ENCODE data around the gene C19orf25.

Gene C19orf25

DNA sequence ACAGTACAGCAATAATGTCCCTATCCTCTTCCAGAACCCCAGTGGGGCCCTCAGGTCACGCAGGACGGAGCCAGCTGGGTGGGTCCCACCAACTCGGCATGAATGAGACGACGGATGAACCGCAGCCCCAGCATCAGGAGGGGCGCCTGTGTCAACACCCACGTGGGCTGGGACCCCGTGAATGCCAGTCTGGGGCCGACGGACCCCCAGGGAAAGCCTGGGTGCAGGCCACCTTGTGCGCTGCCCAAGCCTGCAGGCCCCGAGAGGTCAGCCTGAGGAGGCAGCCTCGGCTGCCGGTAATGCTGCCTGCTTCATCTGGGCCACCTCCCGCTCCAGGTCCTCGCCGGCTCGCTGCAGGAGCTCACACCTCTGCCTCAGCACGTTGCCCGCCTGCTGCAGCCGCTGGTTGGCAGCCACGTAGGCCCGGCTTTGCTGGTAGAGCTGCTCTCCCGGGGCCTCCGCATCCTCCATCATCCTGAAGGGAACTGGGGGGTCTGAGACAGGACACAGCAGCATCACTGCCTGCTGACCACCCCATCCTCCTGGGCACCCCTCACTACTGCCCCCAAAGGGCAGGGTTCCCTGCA, 4.2 kb downstream of the C19orf25 start:
- no peak for DNase-seq

DNA sequence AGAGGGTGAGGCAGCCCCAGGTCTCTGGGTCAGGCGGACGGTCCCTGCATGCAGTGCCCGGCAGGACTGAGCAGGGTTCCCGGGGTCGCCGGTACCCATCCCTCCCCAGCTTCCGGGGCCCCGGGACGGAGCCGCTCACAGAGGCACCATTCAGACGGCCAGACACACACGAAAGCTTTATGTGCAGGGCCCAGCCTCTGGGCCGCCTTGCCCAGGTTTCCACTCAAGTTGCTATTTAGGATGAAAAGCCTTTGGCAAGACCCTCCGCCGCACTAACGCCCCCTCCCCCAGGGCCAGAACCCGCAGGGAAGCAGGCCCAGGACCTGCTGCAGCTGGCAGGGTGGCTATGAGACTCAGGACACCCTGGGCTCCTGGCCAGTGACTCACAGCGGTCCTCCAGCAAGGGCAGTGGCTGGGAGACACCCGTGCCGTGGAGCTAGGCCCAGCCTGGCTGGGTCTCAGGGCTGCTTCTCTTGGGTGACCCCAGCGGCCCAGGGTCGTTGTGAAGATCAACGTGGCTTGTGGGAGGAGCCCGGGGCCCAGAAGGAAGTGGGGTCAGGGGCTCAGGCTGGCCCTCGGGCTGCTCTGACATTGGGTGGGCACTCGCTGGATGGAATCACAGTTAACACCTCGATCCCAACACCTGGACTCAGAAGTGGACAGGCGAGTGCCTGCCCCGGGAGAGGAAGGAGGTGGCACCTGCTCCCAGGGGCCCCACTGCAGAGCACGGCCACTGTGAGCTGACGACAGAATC, 4.8 kb downstream of the C19orf25 start:
- DNase-seq = no peak

DNA sequence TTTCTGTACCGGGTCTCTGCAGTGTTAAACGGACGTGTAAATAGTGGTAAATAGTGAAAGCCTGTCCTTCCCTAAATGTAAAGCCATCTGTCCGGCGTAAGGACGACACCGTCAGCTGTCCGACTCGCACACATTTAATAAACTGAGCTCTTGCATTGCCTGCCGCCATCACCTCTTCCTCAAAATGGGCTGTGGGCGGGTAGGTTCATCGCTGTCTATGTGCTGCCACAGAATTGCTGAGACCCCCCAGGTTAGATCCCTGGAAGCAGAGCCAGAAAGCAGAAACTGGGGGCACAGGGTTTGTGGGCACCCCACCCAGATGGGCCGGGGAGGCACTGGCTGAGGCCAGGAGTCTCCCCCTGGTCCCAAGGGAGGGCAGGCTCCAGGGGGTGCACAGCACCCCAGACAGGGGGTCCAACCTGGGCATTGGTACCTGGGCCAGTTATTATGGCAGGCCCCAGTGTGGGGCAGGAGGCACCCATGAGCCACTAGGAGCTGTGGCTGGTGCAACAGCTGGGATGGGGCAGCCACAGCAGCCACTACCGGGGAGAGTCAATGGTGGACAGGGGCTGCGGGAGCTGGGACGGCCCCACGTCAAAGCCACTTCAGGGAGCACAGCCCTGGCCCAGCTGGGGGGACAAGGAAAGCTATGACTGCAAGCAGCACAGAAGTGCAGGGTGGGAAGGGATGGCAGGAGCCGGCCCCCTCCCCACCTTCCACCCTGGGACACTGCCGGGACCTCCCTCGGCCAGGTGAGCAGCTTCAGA, 5.7 kb downstream of the C19orf25 start:
- DNase-seq = no peak

DNA sequence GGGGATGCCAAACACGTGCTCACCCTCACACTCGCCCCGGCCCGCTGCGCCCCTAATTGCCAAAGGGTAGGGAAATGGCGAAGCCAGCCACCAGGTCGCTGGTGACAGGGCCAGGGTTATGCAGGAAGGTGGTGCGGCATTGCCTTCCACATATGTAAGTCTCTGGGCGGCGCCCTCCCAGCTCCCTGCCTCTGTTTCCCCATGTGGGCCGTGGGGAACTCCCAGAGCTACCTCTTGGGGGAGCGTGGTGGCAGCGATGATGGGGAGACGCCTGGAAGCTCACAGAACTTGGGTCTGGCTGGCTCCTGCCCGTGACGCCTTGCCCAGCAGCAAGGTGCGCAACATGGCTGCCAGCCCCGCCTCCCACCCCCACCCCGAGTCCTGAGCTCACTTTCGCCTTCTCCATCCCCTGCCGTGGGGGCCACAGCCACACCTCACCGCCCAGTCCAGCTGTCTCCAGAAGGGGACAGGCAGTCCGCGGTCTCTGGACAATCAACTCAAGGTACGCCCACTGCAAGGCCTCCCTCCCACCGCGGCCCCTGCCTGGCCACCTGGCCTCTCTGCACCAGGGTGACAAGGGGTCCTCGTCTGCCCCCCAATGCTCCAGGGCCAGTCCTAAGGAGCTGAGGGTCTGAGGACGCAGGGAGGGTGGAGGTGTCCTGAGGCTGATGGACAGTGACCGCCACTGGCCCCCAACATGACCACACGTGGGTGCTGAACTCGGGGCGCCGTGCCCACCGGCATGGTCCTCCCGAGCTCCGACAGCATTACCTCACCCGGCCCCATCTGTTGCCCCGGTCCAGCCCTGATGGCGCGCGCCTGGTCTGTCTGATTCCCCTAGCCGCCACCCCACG, 6.6 kb downstream of the C19orf25 start:
- no peak for DNase-seq

DNA sequence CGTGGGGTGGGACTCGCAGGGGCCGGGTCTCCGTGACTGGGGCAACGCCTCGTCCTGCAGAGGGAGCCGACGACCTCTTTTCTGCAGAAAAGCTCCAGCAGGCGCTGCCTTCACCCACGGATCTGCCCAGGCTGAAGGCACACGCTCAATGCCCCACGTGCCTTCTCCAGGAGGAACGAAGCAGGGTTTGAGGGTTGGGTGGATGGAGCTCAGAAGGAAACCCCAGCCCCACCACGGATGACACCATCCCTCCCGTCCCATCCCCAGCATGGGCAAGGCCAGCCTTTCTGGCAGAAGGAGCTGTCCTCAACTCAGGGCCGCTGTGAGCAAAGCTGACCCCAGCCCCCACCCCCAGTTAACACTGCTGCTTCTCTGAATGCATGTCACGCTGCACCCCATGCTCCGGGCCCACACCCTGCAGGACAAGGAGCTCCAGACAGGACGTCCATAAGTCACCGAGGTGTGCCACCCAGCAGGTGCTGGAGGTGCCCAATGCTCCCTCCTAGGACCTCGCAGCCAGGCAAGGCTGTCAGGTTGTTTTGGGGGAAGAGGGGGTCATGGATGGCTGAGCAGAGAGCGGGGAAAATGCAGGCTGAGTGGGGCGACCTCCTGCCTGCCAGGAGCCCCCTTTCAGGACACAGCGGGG, 7.4 kb downstream of the C19orf25 start:
- DNase-seq = no peak

DNA sequence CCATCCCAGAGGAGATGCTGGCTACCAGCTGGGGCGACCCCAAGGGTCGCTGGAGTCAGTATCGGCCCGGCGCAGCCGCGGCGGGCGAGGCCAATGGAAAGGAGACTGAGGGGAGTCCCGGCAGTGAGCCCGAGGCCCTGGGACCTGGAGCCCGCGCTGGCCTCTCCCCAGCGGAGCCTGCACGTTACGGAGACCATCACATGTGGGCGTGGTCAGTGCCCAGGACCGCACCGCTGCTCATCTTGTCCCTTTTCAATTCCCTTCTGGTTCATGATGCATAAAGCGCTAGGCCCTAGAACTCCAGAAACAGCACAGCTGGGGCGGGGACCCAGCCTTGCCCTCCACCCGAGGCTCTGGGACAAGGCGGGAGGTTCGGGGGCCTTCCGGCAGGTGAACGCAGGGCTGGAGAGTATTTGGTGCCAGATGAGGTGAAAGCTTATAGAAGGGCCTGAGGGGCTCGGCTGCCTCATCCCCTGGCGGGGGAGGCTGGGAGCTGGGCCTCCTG, 8.0 kb downstream of the C19orf25 start:
- DNase-seq = no peak

DNA sequence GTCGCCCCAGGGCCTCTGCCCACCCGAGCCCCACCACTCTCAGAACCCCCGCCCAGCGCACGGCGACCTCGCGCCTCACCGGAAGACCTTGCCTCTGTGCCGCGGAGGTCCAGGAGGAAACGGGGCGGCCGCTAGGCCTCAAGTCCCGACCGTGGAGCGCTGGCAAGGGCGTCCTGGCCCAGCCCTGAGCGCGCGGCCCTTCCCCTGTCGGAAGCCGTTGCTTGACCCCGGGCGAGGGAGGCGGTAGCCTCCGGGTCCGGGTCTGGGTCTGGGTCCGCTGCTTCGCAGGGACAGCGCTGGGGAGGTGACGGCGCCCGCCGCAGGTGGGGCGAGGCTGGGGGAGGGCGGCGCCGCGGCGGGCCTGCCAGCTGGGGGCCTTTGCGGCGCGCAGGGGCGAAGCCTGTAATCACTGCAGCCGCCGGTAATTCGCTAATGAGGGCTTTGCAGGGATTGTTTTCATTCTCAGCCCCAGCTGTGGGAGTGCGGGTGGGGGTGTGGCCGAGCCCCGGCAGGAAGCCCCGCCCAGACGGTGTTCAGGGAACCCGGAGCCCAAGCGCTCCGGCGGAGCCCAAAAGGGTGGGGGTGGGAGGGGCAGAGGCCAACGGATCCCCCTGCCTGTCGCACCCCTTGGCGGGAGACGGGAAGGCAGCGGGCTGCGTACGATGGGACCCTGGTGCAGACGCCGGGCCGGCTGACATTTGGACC, 8.6 kb downstream of the C19orf25 start:
- peak; percentile 62 for DNase-seq

DNA sequence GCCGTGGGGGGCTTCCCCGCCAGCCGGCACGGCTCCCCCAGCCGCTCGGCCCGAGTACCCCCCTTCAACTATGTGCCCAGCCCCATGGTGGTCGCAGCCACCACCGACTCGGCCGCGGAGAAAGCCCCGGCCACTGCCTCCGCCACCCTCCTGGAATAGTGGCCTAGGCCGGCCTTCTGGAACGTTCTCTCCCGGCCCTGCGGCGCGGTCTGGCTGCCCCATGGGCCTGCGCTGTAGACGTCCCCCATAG, 9.0 kb downstream of the C19orf25 start:
- DNase-seq = no peak

DNA sequence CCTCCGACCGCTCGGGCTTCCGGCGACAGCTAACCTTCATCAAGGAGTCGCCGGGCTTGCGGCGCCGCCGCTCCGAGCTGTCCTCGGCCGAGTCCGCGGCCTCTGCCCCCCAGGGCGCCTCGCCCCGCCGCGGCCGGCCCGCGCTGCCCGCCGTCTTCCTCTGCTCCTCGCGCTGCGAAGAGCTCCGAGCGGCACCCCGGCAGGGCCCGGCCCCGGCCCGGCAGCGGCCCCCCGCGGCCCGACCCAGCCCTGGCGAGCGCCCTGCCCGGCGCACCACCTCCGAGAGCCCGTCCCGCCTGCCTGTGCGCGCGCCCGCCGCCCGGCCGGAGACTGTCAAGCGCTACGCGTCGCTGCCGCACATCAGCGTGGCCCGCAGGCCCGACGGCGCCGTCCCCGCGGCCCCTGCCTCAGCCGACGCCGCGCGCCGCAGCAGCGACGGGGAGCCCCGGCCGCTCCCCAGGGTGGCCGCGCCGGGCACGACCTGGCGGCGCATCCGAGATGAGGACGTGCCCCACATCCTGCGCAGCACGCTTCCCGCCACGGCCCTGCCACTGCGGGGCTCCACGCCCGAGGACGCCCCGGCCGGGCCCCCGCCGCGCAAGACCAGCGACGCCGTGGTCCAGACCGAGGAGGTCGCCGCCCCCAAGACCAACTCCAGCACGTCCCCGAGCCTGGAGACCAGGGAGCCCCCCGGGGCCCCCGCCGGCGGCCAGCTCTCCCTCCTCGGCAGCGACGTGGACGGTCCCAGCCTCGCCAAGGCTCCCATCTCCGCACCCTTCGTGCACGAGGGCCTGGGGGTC, 9.6 kb downstream of the C19orf25 start:
- no peak for DNase-seq

DNA sequence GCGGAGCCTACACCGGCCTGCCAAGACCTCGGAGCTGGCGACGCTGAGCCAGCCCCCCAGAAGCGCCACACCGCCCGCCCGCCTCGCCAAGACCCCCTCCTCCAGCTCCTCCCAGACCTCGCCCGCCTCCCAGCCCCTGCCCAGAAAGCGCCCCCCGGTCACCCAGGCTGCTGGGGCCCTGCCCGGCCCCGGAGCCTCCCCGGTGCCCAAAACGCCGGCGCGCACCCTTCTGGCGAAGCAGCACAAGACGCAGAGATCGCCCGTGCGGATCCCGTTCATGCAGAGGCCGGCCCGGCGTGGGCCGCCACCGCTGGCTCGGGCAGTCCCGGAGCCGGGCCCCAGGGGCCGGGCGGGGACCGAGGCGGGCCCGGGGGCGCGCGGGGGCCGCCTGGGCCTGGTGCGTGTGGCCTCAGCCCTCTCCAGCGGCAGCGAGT, 10.2 kb downstream of the C19orf25 start:
- no peak for DNase-seq

DNA sequence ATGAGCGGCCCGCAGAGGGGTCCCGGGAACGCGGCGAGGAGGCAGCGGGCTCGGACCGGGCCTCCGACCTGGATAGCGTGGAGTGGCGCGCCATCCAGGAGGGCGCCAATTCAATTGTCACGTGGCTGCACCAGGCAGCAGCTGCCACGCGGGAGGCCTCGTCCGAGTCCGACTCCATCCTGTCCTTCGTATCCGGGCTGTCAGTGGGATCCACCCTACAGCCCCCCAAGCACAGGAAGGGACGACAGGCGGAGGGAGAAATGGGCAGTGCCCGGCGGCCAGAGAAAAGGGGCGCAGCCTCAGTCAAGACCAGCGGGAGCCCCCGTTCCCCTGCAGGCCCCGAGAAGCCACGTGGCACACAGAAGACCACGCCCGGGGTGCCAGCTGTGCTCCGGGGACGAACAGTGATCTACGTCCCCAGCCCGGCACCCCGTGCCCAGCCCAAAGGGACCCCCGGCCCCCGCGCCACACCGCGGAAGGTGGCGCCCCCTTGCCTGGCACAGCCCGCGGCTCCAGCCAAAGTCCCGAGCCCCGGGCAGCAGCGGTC, 10.7 kb downstream of the C19orf25 start:
- no peak for DNase-seq

DNA sequence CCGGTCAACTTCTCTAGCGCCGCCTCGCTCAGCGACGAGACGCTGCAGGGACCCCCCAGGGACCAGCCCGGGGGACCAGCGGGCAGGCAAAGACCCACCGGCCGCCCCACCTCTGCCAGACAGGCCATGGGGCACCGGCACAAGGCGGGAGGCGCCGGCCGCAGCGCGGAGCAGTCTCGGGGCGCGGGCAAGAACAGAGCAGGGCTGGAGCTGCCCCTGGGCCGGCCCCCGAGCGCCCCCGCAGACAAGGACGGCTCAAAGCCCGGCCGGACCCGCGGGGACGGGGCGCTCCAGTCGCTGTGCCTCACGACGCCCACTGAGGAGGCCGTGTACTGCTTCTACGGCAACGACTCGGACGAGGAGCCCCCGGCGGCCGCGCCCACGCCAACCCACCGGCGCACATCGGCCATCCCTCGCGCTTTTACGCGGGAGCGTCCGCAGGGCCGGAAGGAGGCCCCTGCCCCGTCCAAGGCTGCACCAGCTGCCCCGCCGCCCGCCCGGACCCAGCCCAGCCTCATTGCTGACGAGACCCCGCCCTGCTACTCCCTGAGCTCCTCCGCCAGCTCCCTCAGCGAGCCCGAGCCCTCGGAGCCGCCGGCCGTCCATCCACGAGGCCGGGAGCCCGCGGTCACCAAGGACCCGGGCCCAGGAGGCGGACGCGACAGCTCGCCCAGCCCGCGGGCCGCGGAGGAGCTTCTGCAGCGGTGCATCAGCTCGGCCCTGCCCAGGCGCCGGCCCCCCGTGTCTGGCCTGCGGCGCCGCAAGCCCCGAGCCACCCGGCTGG, 11.3 kb downstream of the C19orf25 start:
- DNase-seq = no peak

DNA sequence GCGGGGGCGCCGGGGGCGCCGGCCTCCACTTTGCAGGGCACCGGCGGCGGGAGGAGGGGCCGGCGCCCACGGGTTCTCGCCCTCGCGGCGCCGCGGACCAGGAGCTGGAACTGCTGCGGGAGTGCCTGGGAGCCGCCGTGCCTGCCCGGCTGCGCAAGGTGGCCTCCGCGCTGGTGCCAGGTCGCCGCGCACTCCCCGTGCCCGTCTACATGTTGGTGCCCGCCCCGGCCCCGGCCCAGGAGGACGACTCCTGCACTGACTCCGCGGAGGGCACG, 11.9 kb downstream of the C19orf25 start:
- DNase-seq = no peak

DNA sequence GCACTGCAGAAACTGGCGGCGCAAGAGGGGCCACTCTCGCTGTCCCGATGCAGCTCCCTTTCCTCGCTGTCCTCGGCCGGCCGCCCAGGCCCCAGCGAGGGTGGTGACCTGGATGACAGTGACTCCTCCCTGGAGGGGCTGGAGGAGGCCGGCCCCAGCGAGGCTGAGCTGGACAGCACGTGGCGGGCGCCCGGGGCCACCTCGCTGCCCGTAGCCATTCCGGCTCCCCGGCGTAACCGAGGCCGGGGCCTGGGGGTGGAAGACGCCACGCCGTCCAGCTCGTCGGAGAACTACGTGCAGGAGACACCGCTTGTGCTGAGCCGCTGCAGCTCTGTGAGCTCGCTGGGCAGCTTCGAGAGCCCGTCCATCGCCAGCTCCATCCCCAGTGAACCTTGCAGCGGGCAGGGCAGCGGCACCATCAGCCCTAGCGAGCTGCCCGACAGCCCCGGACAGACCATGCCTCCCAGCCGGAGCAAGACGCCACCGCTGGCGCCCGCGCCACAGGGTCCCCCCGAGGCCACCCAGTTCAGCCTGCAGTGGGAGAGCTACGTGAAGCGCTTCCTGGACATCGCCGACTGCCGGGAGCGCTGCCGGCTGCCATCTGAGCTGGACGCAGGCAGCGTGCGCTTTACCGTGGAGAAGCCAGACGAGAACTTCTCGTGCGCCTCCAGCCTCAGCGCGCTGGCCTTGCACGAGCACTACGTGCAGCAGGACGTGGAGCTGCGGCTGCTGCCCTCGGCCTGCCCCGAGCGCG, 12.4 kb downstream of the C19orf25 start:
- no peak for DNase-seq

DNA sequence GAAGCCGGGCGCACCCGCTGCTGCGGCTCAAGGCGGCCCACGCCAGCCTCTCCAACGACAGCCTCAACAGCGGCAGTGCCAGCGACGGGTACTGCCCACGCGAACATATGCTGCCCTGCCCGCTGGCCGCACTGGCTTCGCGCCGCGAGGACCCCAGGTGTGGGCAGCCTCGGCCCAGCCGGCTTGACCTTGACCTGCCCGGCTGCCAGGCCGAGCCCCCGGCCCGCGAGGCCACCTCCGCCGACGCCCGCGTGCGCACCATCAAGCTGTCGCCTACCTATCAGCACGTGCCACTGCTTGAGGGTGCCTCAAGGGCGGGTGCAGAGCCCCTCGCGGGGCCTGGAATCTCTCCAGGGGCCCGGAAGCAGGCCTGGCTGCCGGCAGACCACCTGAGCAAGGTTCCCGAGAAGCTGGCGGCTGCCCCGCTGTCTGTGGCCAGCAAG, 13.0 kb downstream of the C19orf25 start:
- DNase-seq = no peak

DNA sequence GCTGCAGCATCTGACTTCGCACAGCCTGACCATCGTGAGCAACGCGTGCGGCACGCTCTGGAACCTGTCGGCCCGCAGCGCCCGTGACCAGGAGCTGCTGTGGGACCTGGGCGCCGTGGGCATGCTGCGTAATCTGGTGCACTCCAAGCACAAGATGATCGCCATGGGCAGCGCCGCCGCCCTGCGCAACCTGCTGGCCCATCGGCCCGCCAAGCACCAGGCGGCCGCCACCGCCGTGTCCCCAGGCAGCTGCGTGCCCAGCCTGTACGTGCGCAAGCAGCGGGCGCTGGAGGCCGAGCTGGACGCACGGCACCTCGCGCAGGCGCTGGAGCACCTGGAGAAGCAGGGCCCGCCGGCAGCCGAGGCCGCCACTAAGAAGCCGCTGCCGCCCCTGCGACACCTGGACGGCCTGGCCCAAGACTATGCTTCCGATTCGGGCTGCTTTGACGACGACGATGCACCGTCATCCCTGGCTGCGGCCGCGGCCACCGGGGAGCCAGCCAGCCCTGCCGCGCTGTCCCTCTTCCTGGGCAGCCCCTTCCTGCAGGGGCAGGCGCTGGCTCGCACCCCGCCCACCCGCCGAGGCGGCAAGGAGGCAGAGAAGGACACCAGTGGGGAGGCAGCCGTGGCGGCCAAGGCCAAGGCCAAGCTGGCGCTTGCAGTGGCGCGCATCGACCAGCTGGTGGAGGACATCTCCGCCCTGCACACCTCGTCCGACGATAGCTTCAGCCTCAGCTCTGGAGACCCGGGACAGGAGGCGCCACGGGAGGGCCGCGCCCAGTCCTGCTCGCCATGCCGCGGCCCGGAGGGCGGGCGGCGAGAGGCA, 13.6 kb downstream of the C19orf25 start:
- no peak for DNase-seq

DNA sequence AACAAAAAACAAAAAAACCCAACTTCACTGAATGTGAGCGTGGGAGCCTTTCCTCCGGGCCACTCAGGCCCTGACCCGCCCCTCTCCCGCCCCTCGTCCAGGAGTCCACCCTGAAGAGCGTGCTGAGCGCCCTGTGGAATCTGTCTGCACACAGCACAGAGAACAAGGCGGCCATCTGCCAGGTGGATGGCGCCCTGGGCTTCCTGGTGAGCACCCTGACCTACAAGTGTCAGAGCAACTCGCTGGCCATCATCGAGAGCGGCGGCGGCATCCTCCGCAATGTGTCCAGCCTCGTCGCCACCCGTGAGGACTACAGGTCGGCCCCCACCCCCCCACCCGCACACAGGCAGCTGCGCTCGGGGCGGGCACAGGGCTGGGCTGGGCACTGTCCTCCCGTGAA, 17.2 kb downstream of the C19orf25 start:
- DNase-seq = no peak
